ENCODE measurements around the gene TMEM269.
A peak's percentile ranks its signal among the peaks of the same experiment; 100 is the strongest.

The TMEM269 gene

GRCh38 chr1:42768172-42768571 is 16.6 kb upstream of the TMEM269 start:
- no peak overlapping the region for H3K14ac ChIP-seq (ENCODE audit: low read length)
- peaks cover 5% of the 10 kb centered on the region for H3K79me1 ChIP-seq (ENCODE audit: low read depth, low read length)
- H4K91ac ChIP-seq (ENCODE audit: low read depth, low read length, poor library complexity), result no peak overlapping the region
- peak overlapping the region in 1 of 2 donors; percentile 96 for H3K4me3 ChIP-seq (ENCODE audit: low read length in 2 of 2)
- no peak overlapping the region for H3K4ac ChIP-seq (ENCODE audit: low read length)
- no peak overlapping the region for H3K27ac ChIP-seq (replicated peaks; ENCODE audit: low read length)
- no peak overlapping the region for H2BK5ac ChIP-seq (ENCODE audit: low read length)
- WGBS, 2 donors (ENCODE audit: extremely low coverage in 2 of 2, insufficient read length in 2 of 2, insufficient replicate concordance in 1 of 2), result no CpG with 5 or more reads among the region's 2 CpGs
- H3K36me3 ChIP-seq (replicated peaks in 1 of 2; ENCODE audit: control insufficient read depth in 2 of 2, insufficient read depth in 2 of 2, low read length in 2 of 2), result peaks cover 1 to 39% of the 10 kb centered on the region in 2 donors
- DNase-seq (ENCODE audit: low spot score), result no peak
- H2BK12ac ChIP-seq (ENCODE audit: low read length), result no peak overlapping the region
- H3K18ac ChIP-seq (ENCODE audit: low read length), result no peak overlapping the region
- no peak overlapping the region for H2AK5ac ChIP-seq (ENCODE audit: low read depth, low read length)
- H3K27me3 ChIP-seq (ENCODE audit: control insufficient read depth in 3 of 3, insufficient read depth in 3 of 3, low read depth in 1 of 3, low read length in 3 of 3), result no peaks in the 10 kb centered on the region
- H2BK120ac ChIP-seq (ENCODE audit: low read depth, low read length), result no peak overlapping the region
- no peak overlapping the region for H3K9ac ChIP-seq (ENCODE audit: low read depth, low read length, poor library complexity)
- H3K23ac ChIP-seq (ENCODE audit: low read depth, low read length, poor library complexity), result no peak overlapping the region
- H4K8ac ChIP-seq (ENCODE audit: low read depth, low read length), result no peak overlapping the region
- peak overlapping the region; percentile 50 for H3K4me2 ChIP-seq (ENCODE audit: insufficient read depth, low read length, poor library complexity, severe bottlenecking)
- no peak overlapping the region for H2AFZ ChIP-seq (ENCODE audit: low read length)
- H3K4me1 ChIP-seq (ENCODE audit: control insufficient read depth in 2 of 2, insufficient read depth in 1 of 2, low read depth in 1 of 2, low read length in 2 of 2), result peaks cover 4 to 5% of the 10 kb centered on the region in 2 donors
- H2BK15ac ChIP-seq (ENCODE audit: low read length), result no peak overlapping the region
- no peaks in the 10 kb centered on the region for H3K9me3 ChIP-seq (replicated peaks in 1 of 2; ENCODE audit: control insufficient read depth in 2 of 2, insufficient read depth in 1 of 2, low read depth in 1 of 2, low read length in 2 of 2)

GRCh38 chr1:42769811-42770210 is 15.0 kb upstream of the TMEM269 start:
- WGBS, 2 donors (ENCODE audit: extremely low coverage in 2 of 2, insufficient read length in 2 of 2, insufficient replicate concordance in 1 of 2), result no CpG with 5 or more reads among the region's 3 CpGs
- no peak overlapping the region for H3K4me2 ChIP-seq (ENCODE audit: insufficient read depth, low read length, poor library complexity, severe bottlenecking)
- H3K18ac ChIP-seq (ENCODE audit: low read length), result no peak overlapping the region
- no peak overlapping the region for H2BK120ac ChIP-seq (ENCODE audit: low read depth, low read length)
- H3K36me3 ChIP-seq (replicated peaks in 1 of 2; ENCODE audit: control insufficient read depth in 2 of 2, insufficient read depth in 2 of 2, low read length in 2 of 2), result peaks cover 1 to 55% of the 10 kb centered on the region in 2 donors
- H3K4ac ChIP-seq (ENCODE audit: low read length), result no peak overlapping the region
- no peak overlapping the region for H2AK5ac ChIP-seq (ENCODE audit: low read depth, low read length)
- no peak overlapping the region for H3K23ac ChIP-seq (ENCODE audit: low read depth, low read length, poor library complexity)
- peaks cover 1 to 3% of the 10 kb centered on the region in 2 donors for H3K4me1 ChIP-seq (ENCODE audit: control insufficient read depth in 2 of 2, insufficient read depth in 1 of 2, low read depth in 1 of 2, low read length in 2 of 2)
- no peak overlapping the region for H4K8ac ChIP-seq (ENCODE audit: low read depth, low read length)
- no peak for DNase-seq (ENCODE audit: low spot score)
- H4K91ac ChIP-seq (ENCODE audit: low read depth, low read length, poor library complexity), result no peak overlapping the region
- no peak overlapping the region for H2BK5ac ChIP-seq (ENCODE audit: low read length)
- H3K14ac ChIP-seq (ENCODE audit: low read length), result no peak overlapping the region
- no peak overlapping the region for H3K4me3 ChIP-seq (ENCODE audit: low read length in 2 of 2)
- H3K9ac ChIP-seq (ENCODE audit: low read depth, low read length, poor library complexity), result no peak overlapping the region
- peaks cover 3% of the 10 kb centered on the region for H3K79me1 ChIP-seq (ENCODE audit: low read depth, low read length)
- no peaks in the 10 kb centered on the region for H3K9me3 ChIP-seq (replicated peaks in 1 of 2; ENCODE audit: control insufficient read depth in 2 of 2, insufficient read depth in 1 of 2, low read depth in 1 of 2, low read length in 2 of 2)
- no peak overlapping the region for H3K27ac ChIP-seq (replicated peaks; ENCODE audit: low read length)
- H2BK12ac ChIP-seq (ENCODE audit: low read length), result no peak overlapping the region
- H2BK15ac ChIP-seq (ENCODE audit: low read length), result no peak overlapping the region
- no peaks in the 10 kb centered on the region for H3K27me3 ChIP-seq (ENCODE audit: control insufficient read depth in 3 of 3, insufficient read depth in 3 of 3, low read depth in 1 of 3, low read length in 3 of 3)
- no peak overlapping the region for H2AFZ ChIP-seq (ENCODE audit: low read length)

GRCh38 chr1:42773420-42773819 is 11.4 kb upstream of the TMEM269 start:
- Histone ChIP-seq H3K4me3 (ENCODE audit: low read length in 2 of 2) (no peak overlapping the region), H3K4me1 (ENCODE audit: control insufficient read depth in 2 of 2, insufficient read depth in 1 of 2, low read depth in 1 of 2, low read length in 2 of 2) (no peaks in the 10 kb centered on the region), H2AK5ac (ENCODE audit: low read depth, low read length) (no peak overlapping the region), H3K4ac (ENCODE audit: low read length) (no peak overlapping the region), H4K91ac (ENCODE audit: low read depth, low read length, poor library complexity) (no peak overlapping the region), H3K9me3 (replicated peaks in 1 of 2; ENCODE audit: control insufficient read depth in 2 of 2, insufficient read depth in 1 of 2, low read depth in 1 of 2, low read length in 2 of 2) (no peaks in the 10 kb centered on the region), H3K9ac (ENCODE audit: low read depth, low read length, poor library complexity) (no peak overlapping the region), H2BK120ac (ENCODE audit: low read depth, low read length) (no peak overlapping the region), H3K14ac (ENCODE audit: low read length) (no peak overlapping the region), H3K4me2 (ENCODE audit: insufficient read depth, low read length, poor library complexity, severe bottlenecking) (no peak overlapping the region), H2AFZ (ENCODE audit: low read length) (no peak overlapping the region), H3K27ac (replicated peaks; ENCODE audit: low read length) (no peak overlapping the region), H3K79me1 (ENCODE audit: low read depth, low read length) (no peaks in the 10 kb centered on the region), H2BK12ac (ENCODE audit: low read length) (no peak overlapping the region), H3K36me3 (replicated peaks in 1 of 2; ENCODE audit: control insufficient read depth in 2 of 2, insufficient read depth in 2 of 2, low read length in 2 of 2) (peaks cover 13 to 89% of the 10 kb centered on the region in 2 donors), H2BK5ac (ENCODE audit: low read length) (no peak overlapping the region), H3K23ac (ENCODE audit: low read depth, low read length, poor library complexity) (no peak overlapping the region), H3K27me3 (ENCODE audit: control insufficient read depth in 3 of 3, insufficient read depth in 3 of 3, low read depth in 1 of 3, low read length in 3 of 3) (no peaks in the 10 kb centered on the region), H2BK15ac (ENCODE audit: low read length) (no peak overlapping the region), H3K18ac (ENCODE audit: low read length) (no peak overlapping the region), H4K8ac (ENCODE audit: low read depth, low read length) (no peak overlapping the region)
- no CpG with 5 or more reads among the region's 2 CpGs for WGBS, 2 donors (ENCODE audit: extremely low coverage in 2 of 2, insufficient read length in 2 of 2, insufficient replicate concordance in 1 of 2)
- no peak for DNase-seq (ENCODE audit: low spot score)

GRCh38 chr1:42774928-42775526 is 9.8 kb upstream of the TMEM269 start:
- H3K4me1 ChIP-seq (ENCODE audit: control insufficient read depth in 2 of 2, insufficient read depth in 1 of 2, low read depth in 1 of 2, low read length in 2 of 2), result no peaks in the 10 kb centered on the region
- no peak overlapping the region for H3K23ac ChIP-seq (ENCODE audit: low read depth, low read length, poor library complexity)
- no peaks in the 10 kb centered on the region for H3K79me1 ChIP-seq (ENCODE audit: low read depth, low read length)
- no peak overlapping the region for H2BK120ac ChIP-seq (ENCODE audit: low read depth, low read length)
- WGBS, 2 donors (ENCODE audit: extremely low coverage in 2 of 2, insufficient read length in 2 of 2, insufficient replicate concordance in 1 of 2), result no CpG with 5 or more reads among the region's 5 CpGs
- H2AK5ac ChIP-seq (ENCODE audit: low read depth, low read length), result no peak overlapping the region
- H2AFZ ChIP-seq (ENCODE audit: low read length), result no peak overlapping the region
- H2BK15ac ChIP-seq (ENCODE audit: low read length), result no peak overlapping the region
- no peak overlapping the region for H3K4ac ChIP-seq (ENCODE audit: low read length)
- H3K36me3 ChIP-seq (replicated peaks in 1 of 2; ENCODE audit: control insufficient read depth in 2 of 2, insufficient read depth in 2 of 2, low read length in 2 of 2), result peaks cover 13 to 92% of the 10 kb centered on the region in 2 donors
- H3K14ac ChIP-seq (ENCODE audit: low read length), result no peak overlapping the region
- no peak overlapping the region for H3K9ac ChIP-seq (ENCODE audit: low read depth, low read length, poor library complexity)
- no peak overlapping the region for H3K27ac ChIP-seq (replicated peaks; ENCODE audit: low read length)
- no peak overlapping the region for H4K91ac ChIP-seq (ENCODE audit: low read depth, low read length, poor library complexity)
- no peak for DNase-seq (ENCODE audit: low spot score)
- no peak overlapping the region for H3K18ac ChIP-seq (ENCODE audit: low read length)
- H3K4me3 ChIP-seq (ENCODE audit: low read length in 2 of 2), result no peak overlapping the region
- no peak overlapping the region for H4K8ac ChIP-seq (ENCODE audit: low read depth, low read length)
- no peaks in the 10 kb centered on the region for H3K27me3 ChIP-seq (ENCODE audit: control insufficient read depth in 3 of 3, insufficient read depth in 3 of 3, low read depth in 1 of 3, low read length in 3 of 3)
- H3K9me3 ChIP-seq (replicated peaks in 1 of 2; ENCODE audit: control insufficient read depth in 2 of 2, insufficient read depth in 1 of 2, low read depth in 1 of 2, low read length in 2 of 2), result no peaks in the 10 kb centered on the region
- H2BK5ac ChIP-seq (ENCODE audit: low read length), result no peak overlapping the region
- H2BK12ac ChIP-seq (ENCODE audit: low read length), result no peak overlapping the region
- H3K4me2 ChIP-seq (ENCODE audit: insufficient read depth, low read length, poor library complexity, severe bottlenecking), result no peak overlapping the region
